ENCODE measurements around the gene ITPR1.

Gene ITPR1

DNA sequence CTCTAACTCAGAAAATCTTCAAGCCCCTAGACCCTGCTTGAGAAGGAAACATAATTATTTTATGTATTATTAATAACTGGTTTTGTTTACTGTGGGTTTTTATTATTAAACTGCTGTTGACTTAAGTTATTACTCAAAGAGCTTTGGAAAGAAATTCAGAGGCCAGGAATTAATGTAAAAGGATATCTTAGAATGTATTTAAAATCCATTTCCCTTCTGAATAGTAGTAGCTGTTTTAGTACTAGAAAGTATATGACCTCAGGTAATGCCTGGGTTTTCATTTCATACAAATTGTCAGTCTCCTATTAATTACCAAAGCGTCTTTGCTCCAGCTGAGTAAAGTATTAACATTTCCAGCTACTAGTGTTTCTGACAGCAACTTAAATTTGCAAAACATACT, 223.1 kb downstream of the ITPR1 start:
- in situ Hi-C loops (cut with MboI; ENCODE audit: low sequenced_read_pairs): loop anchor here (10.0 kb wide), 1 partner anchor 339 kb away; no protein-coding TSS in a partner anchor

DNA sequence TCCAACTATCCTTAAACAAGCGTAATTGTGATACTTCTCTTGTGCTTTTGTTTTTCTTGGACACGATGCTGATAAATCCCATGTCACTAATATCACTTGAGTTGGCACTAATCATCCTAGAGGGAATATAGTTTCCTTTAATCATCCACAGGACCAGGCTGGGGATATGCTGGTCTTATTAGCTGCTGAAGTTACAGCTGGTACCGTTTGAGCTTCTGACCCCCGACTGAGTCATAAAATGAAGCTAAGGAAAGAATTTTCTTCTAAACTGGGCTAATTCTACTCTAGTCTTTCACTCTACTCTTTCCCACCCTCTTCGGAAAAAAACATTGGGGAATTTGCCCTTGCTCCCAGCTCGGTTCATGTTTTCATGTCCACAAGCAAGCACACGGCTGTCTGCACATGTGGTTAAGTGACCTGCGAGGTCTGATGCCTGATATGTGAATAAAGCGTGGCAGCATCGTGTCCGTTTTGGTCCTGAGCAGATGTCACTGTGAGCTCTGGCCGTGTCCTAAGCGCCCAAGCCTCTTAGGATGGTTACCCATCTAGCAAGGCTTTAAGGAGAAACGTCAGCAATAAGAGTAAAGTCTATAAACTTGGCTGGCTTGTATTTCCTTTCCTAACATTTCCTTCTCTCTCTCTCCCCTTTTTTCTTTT, 223.7 kb downstream of the ITPR1 start:
- in situ Hi-C loops (cut with MboI; ENCODE audit: low sequenced_read_pairs): loop anchor here (10.0 kb wide), 1 partner anchor 338 kb away; no protein-coding TSS in a partner anchor
- Histone ChIP-seq H3K4me1 (no peaks in the 10 kb centered on the region), H3K9me3 (no peaks in the 10 kb centered on the region), H3K27me3 (ENCODE audit: low read depth) (no peaks in the 10 kb centered on the region), H3K4me3 (no peak overlapping the region), H3K36me3 (replicated peaks) (no peaks in the 10 kb centered on the region)
- no peak for DNase-seq (ENCODE audit: low spot score in 2 of 2)

More for the DNA sequence above, 223.1 kb downstream of the ITPR1 start:
- Histone ChIP-seq H3K36me3 (replicated peaks) (no peaks in the 10 kb centered on the region), H3K4me1 (no peaks in the 10 kb centered on the region), H3K27me3 (ENCODE audit: low read depth) (no peaks in the 10 kb centered on the region), H3K4me3 (no peak overlapping the region), H3K9me3 (no peaks in the 10 kb centered on the region)
- no peak for DNase-seq (ENCODE audit: low spot score in 2 of 2)

DNA sequence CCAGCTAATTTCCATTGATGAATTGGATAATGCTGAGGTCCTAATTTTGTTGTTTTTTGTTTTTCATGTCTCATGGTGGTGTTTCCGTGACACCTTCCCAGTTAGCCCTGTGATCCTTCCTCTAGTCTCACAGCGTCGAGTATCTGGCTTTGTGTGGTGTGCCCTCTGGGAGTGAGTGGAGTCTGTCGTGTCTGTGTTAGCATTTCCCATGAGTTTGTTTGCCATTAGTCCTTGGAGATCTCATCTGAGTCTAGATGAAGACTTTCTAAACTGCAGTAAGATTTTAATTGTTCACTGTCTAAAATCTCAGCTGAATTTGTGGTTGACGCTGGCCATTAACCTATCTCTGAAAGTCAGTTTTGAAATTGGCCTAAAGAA, 224.2 kb downstream of the ITPR1 start:
- Histone ChIP-seq H3K4me3 (no peak overlapping the region), H3K36me3 (replicated peaks) (no peaks in the 10 kb centered on the region), H3K27me3 (ENCODE audit: low read depth) (no peaks in the 10 kb centered on the region), H3K4me1 (no peaks in the 10 kb centered on the region), H3K9me3 (no peaks in the 10 kb centered on the region)
- in situ Hi-C loops (cut with MboI; ENCODE audit: low sequenced_read_pairs): loop anchor here (10.0 kb wide), 1 partner anchor 337 kb away; no protein-coding TSS in a partner anchor
- DNase-seq (ENCODE audit: low spot score in 2 of 2): no peak

DNA sequence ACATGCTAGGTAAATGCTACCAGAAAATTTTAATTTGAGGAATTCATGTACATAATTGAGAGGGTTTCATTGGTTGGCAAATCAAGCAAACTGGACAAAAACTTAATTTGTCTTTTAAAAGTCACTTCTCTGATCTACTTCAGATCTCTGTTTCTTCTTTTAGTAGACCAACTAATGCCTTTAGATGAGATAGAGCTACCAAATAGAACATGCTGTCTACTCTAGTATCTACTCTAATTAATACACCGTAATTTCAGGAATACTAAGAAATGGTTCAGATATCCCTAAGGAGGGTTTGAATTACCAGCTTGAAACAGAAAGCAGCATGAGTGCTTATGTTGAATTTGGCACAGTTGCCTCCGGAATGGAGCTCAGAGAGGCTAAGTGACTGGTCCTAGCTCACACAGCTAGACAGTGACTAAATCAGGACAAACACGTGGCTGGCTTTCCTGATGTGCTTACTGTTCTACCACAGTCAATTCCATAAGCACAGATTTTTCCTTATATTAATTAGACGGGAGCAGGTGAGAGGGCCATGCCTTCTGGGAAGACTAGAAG, 225.1 kb downstream of the ITPR1 start:
- Histone ChIP-seq H3K4me3 (no peak overlapping the region), H3K27me3 (ENCODE audit: low read depth) (no peaks in the 10 kb centered on the region), H3K36me3 (replicated peaks) (no peaks in the 10 kb centered on the region), H3K4me1 (no peaks in the 10 kb centered on the region), H3K9me3 (no peaks in the 10 kb centered on the region)
- no peak for DNase-seq (ENCODE audit: low spot score in 2 of 2)
- in situ Hi-C loops (cut with MboI; ENCODE audit: low sequenced_read_pairs): loop anchor here (10.0 kb wide), 1 partner anchor 337 kb away; no protein-coding TSS in a partner anchor

DNA sequence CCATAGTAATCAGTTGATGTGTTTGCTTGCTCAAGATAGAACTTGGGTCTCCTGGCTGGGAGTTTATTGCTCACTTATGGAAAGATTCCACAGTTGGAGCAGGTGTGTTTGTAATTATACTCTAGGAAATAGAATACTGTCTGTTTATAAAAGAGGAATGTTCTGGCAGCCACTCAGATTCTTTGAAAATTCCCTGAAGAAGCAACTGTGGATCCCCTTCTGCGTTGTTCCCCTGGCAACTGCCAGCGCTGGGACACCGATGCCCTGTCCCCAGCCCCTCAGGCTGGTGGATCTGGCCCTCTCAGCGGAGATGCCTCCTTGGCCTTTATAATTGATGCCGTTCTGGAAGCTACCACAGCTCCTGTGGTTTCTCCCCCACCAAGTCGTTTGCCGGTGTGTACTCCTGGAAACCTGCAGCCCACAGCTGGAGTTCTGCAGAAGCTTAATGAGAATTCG, 225.9 kb downstream of the ITPR1 start:
- no peak for DNase-seq (ENCODE audit: low spot score in 2 of 2)
- H3K4me1 ChIP-seq: no peaks in the 10 kb centered on the region
- in situ Hi-C loops (cut with MboI; ENCODE audit: low sequenced_read_pairs): loop anchor here (10.0 kb wide), 1 partner anchor 336 kb away; no protein-coding TSS in a partner anchor
- no peaks in the 10 kb centered on the region for H3K27me3 ChIP-seq (ENCODE audit: low read depth)
- no peak overlapping the region for H3K4me3 ChIP-seq
- H3K36me3 ChIP-seq (replicated peaks): no peaks in the 10 kb centered on the region
- no peaks in the 10 kb centered on the region for H3K9me3 ChIP-seq

DNA sequence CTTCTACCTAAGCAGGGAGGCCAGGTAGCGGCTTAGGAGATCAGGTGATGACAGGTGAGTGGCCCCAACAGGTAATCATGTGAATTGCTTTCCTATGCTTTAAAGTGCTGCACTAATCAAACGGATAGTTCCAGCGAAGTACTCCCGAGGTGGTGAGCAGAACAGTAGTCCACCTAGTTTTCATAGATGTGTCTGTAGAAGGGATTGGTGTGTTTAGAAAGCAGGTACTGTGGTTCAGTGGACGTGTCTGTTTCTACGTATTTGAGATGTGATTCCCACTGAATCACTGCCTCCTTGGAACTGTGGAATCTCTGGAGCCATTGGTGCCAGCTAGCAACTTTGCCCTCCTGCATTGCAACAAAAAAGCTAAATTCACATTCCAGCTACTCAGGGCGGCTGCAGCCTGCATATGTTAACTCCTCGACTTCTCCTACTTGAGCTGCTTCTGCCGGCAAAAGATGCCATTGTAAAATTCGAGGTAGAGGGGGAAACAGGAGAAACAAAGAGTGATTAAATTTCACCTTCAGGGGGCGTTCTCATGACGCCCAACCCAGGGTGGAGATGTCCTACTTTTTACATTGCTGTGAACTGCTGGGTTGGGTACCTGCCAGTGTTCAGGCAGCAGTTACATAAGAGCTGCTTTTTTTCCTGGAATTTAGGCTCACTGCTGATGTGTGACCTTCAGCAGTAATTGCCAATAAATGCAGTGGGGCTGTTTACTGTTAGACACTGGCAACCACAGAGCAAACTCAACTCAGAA, 227.3 kb downstream of the ITPR1 start:
- H3K4me1 ChIP-seq: no peaks in the 10 kb centered on the region
- no peaks in the 10 kb centered on the region for H3K36me3 ChIP-seq (replicated peaks)
- peak in 1 of 2 experiments; percentile 42 for DNase-seq (ENCODE audit: low spot score in 2 of 2)

GRCh38 chr3:4721511-4721911, 228.4 kb downstream of the ITPR1 start:
- no peak overlapping the region for H3K4me3 ChIP-seq
- no peak for DNase-seq (ENCODE audit: low spot score in 2 of 2)
- in situ Hi-C loops (cut with MboI; ENCODE audit: low sequenced_read_pairs): no loop called here

More for the DNA sequence above, 227.3 kb downstream of the ITPR1 start:
- in situ Hi-C loops (cut with MboI; ENCODE audit: low sequenced_read_pairs): no loop called here
- no peaks in the 10 kb centered on the region for H3K27me3 ChIP-seq (ENCODE audit: low read depth)
- H3K9me3 ChIP-seq: no peaks in the 10 kb centered on the region
- no peak overlapping the region for H3K4me3 ChIP-seq

GRCh38 chr3:4722103-4722502, 229.0 kb downstream of the ITPR1 start:
- no peak overlapping the region for H3K4me3 ChIP-seq
- DNase-seq (ENCODE audit: low spot score in 2 of 2): peak in 1 of 2 experiments; percentile 17
- no peaks in the 10 kb centered on the region for H3K36me3 ChIP-seq (replicated peaks)
- in situ Hi-C loops (cut with MboI; ENCODE audit: low sequenced_read_pairs): no loop called here
- H3K4me1 ChIP-seq: no peaks in the 10 kb centered on the region
- H3K9me3 ChIP-seq: no peaks in the 10 kb centered on the region
- no peaks in the 10 kb centered on the region for H3K27me3 ChIP-seq (ENCODE audit: low read depth)

More at GRCh38 chr3:4721511-4721911, 228.4 kb downstream of the ITPR1 start:
- no peaks in the 10 kb centered on the region for H3K36me3 ChIP-seq (replicated peaks)
- H3K9me3 ChIP-seq: no peaks in the 10 kb centered on the region
- H3K4me1 ChIP-seq: no peaks in the 10 kb centered on the region
- no peaks in the 10 kb centered on the region for H3K27me3 ChIP-seq (ENCODE audit: low read depth)

GRCh38 chr3:4724051-4724629, 231.0 kb downstream of the ITPR1 start:
- Histone ChIP-seq H3K36me3 (replicated peaks) (no peaks in the 10 kb centered on the region), H3K4me1 (no peaks in the 10 kb centered on the region), H3K9me3 (no peaks in the 10 kb centered on the region), H3K27me3 (ENCODE audit: low read depth) (no peaks in the 10 kb centered on the region), H3K4me3 (no peak overlapping the region)
- in situ Hi-C loops (cut with MboI; ENCODE audit: low sequenced_read_pairs): no loop called here
- DNase-seq (ENCODE audit: low spot score in 2 of 2): no peak

- no peaks in the 10 kb centered on the region for H3K9me3 ChIP-seq
- no peak overlapping the region for H3K4me3 ChIP-seq
- in situ Hi-C loops (cut with MboI; ENCODE audit: low sequenced_read_pairs): no loop called here
- H3K36me3 ChIP-seq (replicated peaks): no peaks in the 10 kb centered on the region
- no peaks in the 10 kb centered on the region for H3K27me3 ChIP-seq (ENCODE audit: low read depth)
- H3K4me1 ChIP-seq: no peaks in the 10 kb centered on the region
- DNase-seq (ENCODE audit: low spot score in 2 of 2): no peak
These were observed 233.4 kb downstream of the ITPR1 start for GRCh38 chr3:4726549-4726948.

DNA sequence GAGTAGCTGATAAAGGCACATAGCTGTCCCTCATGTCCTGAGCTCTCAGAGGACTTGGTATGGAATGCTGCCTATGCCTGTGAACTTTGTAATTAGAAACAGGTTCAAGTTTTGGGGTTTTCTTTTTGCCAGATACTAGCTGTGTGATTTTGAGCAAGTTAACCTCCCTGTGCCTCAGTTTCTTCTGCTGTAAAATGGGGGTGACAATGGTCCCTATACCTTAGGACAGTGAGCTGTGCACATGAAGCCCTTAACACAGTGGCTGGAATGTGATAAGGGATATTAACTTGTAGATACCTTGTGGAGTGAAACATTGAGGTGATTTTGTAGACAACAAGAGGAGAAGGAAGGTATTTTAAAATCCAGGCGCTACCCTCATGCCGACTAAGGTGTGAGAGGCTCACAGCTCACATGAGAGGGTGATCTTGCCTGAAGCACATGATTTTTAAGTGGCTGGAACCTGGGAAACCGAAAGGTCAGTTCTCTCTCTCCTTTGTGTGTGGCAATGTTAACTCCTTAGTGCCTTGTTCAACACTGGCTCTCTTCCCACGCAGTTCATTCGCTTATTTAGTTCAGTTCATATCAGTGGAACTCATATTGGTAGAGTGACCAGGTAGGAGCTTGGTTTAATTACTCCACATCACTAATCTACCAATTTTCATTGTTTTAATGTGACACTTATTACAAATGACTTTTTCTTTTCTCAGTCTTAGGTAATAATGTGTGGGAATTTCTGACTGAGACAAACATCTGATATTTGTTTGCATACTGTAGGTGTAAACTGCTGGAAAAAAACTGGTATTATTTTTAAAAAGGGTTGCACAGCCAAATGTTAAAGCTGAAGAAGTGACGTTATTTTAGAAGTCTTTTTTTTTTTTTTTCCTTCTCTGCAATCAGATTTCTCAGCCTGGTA, 236.2 kb downstream of the ITPR1 start:
- DNase-seq (ENCODE audit: low spot score in 2 of 2): no peak
- no peaks in the 10 kb centered on the region for H3K36me3 ChIP-seq (replicated peaks)
- in situ Hi-C loops (cut with MboI; ENCODE audit: low sequenced_read_pairs): no loop called here
- H3K4me3 ChIP-seq: no peak overlapping the region
- H3K4me1 ChIP-seq: no peaks in the 10 kb centered on the region
- H3K9me3 ChIP-seq: no peaks in the 10 kb centered on the region
- H3K27me3 ChIP-seq (ENCODE audit: low read depth): no peaks in the 10 kb centered on the region

GRCh38 chr3:4730719-4731118, 237.6 kb downstream of the ITPR1 start:
- DNase-seq (ENCODE audit: low spot score in 2 of 2): no peak
- H3K9me3 ChIP-seq: no peaks in the 10 kb centered on the region
- H3K36me3 ChIP-seq (replicated peaks): no peaks in the 10 kb centered on the region
- no peaks in the 10 kb centered on the region for H3K4me1 ChIP-seq
- H3K4me3 ChIP-seq: no peak overlapping the region
- in situ Hi-C loops (cut with MboI; ENCODE audit: low sequenced_read_pairs): no loop called here
- H3K27me3 ChIP-seq (ENCODE audit: low read depth): no peaks in the 10 kb centered on the region

- H3K36me3 ChIP-seq (replicated peaks): no peaks in the 10 kb centered on the region
- H3K9me3 ChIP-seq: no peaks in the 10 kb centered on the region
- no peak for DNase-seq (ENCODE audit: low spot score in 2 of 2)
- H3K27me3 ChIP-seq (ENCODE audit: low read depth): no peaks in the 10 kb centered on the region
- in situ Hi-C loops (cut with MboI; ENCODE audit: low sequenced_read_pairs): no loop called here
- H3K4me1 ChIP-seq: no peaks in the 10 kb centered on the region
- H3K4me3 ChIP-seq: no peak overlapping the region
These were observed 238.5 kb downstream of the ITPR1 start for GRCh38 chr3:4731543-4732111.
